Testis (tissue), 2 donors: ENCODE measurements around the gene PCNT.

ENCODE experiments used
- POLR2A ChIP-seq: fragments of 450-650 bp; IDR thresholded peaks from one replicate; pipeline ENCODE4 v1.6.1; 2017; ENCODE audit warnings: antibody characterized with exemption, mild to moderate bottlenecking, moderate library complexity
- TF ChIP-seq, protein P1 (sequence below), 3 experiments: fragments of 450-650 bp in 2 of 3; fragments of 200-600 bp in 1 of 3; sonication (generic) in 1 of 3; IDR thresholded peaks; one replicate each; pipeline ENCODE4 v1.5.1; 2016 to 2019; ENCODE audit warnings: antibody characterized with exemption in 3 of 3, mild to moderate bottlenecking in 2 of 3, moderate library complexity in 1 of 3

DNA sequence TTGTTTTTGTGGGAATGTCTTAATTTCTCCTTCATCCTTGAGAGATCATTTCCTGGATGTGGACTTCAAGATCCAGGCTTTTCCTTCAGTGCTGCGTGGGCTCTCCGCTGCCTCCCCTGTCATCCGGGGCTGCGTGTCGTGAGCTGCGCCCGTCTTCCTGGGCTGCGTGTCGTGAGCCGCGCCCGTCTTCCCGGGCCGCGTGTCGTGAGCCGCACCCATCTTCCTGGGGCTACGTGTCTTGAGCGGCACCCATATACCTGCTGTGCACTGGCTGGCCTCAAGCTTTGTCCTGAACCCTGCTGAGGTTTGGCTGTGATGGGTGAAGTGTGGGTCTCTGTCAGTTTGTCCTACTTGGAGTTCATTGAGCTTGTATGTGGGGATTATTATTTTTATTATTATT lies 55.1 kb downstream of the PCNT start:
- TF ChIP-seq, protein P1, sequence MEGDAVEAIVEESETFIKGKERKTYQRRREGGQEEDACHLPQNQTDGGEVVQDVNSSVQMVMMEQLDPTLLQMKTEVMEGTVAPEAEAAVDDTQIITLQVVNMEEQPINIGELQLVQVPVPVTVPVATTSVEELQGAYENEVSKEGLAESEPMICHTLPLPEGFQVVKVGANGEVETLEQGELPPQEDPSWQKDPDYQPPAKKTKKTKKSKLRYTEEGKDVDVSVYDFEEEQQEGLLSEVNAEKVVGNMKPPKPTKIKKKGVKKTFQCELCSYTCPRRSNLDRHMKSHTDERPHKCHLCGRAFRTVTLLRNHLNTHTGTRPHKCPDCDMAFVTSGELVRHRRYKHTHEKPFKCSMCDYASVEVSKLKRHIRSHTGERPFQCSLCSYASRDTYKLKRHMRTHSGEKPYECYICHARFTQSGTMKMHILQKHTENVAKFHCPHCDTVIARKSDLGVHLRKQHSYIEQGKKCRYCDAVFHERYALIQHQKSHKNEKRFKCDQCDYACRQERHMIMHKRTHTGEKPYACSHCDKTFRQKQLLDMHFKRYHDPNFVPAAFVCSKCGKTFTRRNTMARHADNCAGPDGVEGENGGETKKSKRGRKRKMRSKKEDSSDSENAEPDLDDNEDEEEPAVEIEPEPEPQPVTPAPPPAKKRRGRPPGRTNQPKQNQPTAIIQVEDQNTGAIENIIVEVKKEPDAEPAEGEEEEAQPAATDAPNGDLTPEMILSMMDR (IDR thresholded peaks at IDR 0.05), result no peak
- no peak for TF ChIP-seq POLR2A
